ENCODE results near the gene NFIA. TPM values are rescaled to one million over a fixed set of nuclear protein-coding genes. Genes with fewer than 3 reads are reported as not detected.

Gene NFIA
- total RNA-seq, 1 experiment from 2014 or later: 0.35 TPM

DNA sequence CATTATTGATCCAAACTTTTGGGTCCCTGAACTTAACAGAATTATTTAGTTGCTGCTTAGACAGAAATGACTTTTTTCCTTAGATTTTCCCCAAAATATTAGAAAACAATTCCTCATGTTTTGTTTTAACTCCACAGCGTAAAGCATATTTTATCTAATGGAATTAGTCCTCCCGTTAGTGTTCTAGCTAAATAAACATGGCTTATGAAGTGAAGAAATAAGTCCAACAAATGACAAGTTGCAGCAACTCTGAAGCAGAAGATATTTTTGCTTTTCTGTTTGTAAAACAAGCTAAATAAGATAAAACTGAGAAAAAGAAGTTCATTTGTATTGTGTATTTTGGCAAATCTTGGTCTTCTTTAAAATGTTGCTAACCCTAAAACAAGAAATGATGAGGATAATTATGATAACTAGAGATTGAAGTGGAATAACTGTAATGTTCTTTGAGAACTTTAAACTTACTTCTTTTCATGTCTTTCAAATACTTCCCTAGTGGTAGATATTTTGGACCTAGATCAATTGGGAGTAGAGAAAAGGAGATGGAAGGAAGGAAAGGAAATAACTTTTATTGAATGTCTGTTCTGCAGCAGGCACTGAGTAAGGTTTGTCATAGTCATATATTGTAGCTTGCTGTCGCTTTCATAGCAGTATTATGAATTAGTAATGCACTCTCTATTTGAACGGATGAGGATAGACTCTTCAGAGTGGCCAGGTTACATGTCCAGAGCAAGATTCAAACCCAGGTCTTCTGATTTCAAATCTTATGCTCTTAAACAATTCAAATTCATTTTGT lies 12.5 kb downstream of the NFIA start:
- no peak overlapping the region for H2BK12ac ChIP-seq (ENCODE audit: insufficient read length, low read depth, low read length)
- H3K4ac ChIP-seq (ENCODE audit: low read depth, low read length): no peak overlapping the region
- DNase-seq: no peak
- no CpG with 5 or more reads among the region's 4 CpGs for WGBS (ENCODE audit: extremely low coverage, insufficient read length, low lambda C conversion rate)
- no peak overlapping the region for H3K23ac ChIP-seq (ENCODE audit: insufficient read length, low read depth, low read length)
- no peaks in the 10 kb centered on the region for H3K4me1 Mint-ChIP-seq
- no peak overlapping the region for H3K4me3 Mint-ChIP-seq
- H3K27ac ChIP-seq (ENCODE audit: insufficient read length, low read depth, low read length): no peak overlapping the region
- no peak overlapping the region for H2AK5ac ChIP-seq (ENCODE audit: insufficient read length, low read length)
- no peaks in the 10 kb centered on the region for H3K36me3 Mint-ChIP-seq (ENCODE audit: insufficient read depth in 1 of 3, low read depth in 3 of 3)
- H4K8ac ChIP-seq (replicated peaks; ENCODE audit: insufficient read length, low read depth, low read length): no peak overlapping the region
- H3K79me2 ChIP-seq (ENCODE audit: insufficient read depth, low read length): no peaks in the 10 kb centered on the region
- H3K9me3 Mint-ChIP-seq: no peaks in the 10 kb centered on the region
- H4K5ac ChIP-seq (ENCODE audit: insufficient read length, low read depth, low read length): no peak overlapping the region
- H3K56ac ChIP-seq (ENCODE audit: insufficient read length, low read depth, low read length): no peak overlapping the region
- no peaks in the 10 kb centered on the region for H3K9me3 ChIP-seq (ENCODE audit: control insufficient read depth, low read depth, low read length)
- no peak overlapping the region for H3K9ac ChIP-seq (ENCODE audit: extremely low read depth, insufficient read length, low read length)
- H3K14ac ChIP-seq (ENCODE audit: insufficient read depth, low read length): no peak overlapping the region
- no peak overlapping the region for H2BK15ac ChIP-seq (ENCODE audit: low read depth, low read length)
- no peaks in the 10 kb centered on the region for H3K27me3 ChIP-seq (ENCODE audit: insufficient read depth, low read length)
- H3K4me1 ChIP-seq (ENCODE audit: insufficient read depth, low read length): no peaks in the 10 kb centered on the region
- H3K4me2 ChIP-seq (ENCODE audit: insufficient read depth, insufficient read length, low read length): no peak overlapping the region
- H2BK120ac ChIP-seq (ENCODE audit: low read depth, low read length, poor library complexity, severe bottlenecking): no peak overlapping the region
- H3K79me1 ChIP-seq (ENCODE audit: insufficient read depth, low read depth, low read length, poor library complexity, severe bottlenecking): no peaks in the 10 kb centered on the region
- no peaks in the 10 kb centered on the region for H4K20me1 ChIP-seq (ENCODE audit: control insufficient read depth, insufficient read depth, insufficient read length)
- H3K27me3 Mint-ChIP-seq (ENCODE audit: low read depth): no peaks in the 10 kb centered on the region
- no peak overlapping the region for H2BK5ac ChIP-seq (ENCODE audit: insufficient read length, low read length)
- no peak overlapping the region for H3K18ac ChIP-seq (ENCODE audit: insufficient read length, low read depth, low read length)
- H2AFZ ChIP-seq (ENCODE audit: low read length): no peak overlapping the region
- TF ChIP-seq, protein P1, sequence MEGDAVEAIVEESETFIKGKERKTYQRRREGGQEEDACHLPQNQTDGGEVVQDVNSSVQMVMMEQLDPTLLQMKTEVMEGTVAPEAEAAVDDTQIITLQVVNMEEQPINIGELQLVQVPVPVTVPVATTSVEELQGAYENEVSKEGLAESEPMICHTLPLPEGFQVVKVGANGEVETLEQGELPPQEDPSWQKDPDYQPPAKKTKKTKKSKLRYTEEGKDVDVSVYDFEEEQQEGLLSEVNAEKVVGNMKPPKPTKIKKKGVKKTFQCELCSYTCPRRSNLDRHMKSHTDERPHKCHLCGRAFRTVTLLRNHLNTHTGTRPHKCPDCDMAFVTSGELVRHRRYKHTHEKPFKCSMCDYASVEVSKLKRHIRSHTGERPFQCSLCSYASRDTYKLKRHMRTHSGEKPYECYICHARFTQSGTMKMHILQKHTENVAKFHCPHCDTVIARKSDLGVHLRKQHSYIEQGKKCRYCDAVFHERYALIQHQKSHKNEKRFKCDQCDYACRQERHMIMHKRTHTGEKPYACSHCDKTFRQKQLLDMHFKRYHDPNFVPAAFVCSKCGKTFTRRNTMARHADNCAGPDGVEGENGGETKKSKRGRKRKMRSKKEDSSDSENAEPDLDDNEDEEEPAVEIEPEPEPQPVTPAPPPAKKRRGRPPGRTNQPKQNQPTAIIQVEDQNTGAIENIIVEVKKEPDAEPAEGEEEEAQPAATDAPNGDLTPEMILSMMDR (conservative IDR thresholded peaks at IDR 0.05): no peak
- H4K91ac ChIP-seq (ENCODE audit: insufficient read length, low read depth, low read length): no peak overlapping the region
- H3T11ph ChIP-seq (ENCODE audit: low read length): no peak overlapping the region
- H3K27ac Mint-ChIP-seq: no peak overlapping the region
- H2BK20ac ChIP-seq (ENCODE audit: low read depth, low read length, poor library complexity, severe bottlenecking): no peak overlapping the region
- no peaks in the 10 kb centered on the region for H3K23me2 ChIP-seq (ENCODE audit: insufficient read length, low read depth, low read length, poor library complexity, severe bottlenecking)

Data from H9 (cell line).